ENCODE data around the gene RXRA. TPM values are rescaled to one million over a fixed set of nuclear protein-coding genes. Genes with fewer than 3 reads are reported as not detected.

The RXRA gene
- total RNA-seq, 4 donors from 2014 or later = 53.5 to 61.5 (median 56.5) TPM

DNA sequence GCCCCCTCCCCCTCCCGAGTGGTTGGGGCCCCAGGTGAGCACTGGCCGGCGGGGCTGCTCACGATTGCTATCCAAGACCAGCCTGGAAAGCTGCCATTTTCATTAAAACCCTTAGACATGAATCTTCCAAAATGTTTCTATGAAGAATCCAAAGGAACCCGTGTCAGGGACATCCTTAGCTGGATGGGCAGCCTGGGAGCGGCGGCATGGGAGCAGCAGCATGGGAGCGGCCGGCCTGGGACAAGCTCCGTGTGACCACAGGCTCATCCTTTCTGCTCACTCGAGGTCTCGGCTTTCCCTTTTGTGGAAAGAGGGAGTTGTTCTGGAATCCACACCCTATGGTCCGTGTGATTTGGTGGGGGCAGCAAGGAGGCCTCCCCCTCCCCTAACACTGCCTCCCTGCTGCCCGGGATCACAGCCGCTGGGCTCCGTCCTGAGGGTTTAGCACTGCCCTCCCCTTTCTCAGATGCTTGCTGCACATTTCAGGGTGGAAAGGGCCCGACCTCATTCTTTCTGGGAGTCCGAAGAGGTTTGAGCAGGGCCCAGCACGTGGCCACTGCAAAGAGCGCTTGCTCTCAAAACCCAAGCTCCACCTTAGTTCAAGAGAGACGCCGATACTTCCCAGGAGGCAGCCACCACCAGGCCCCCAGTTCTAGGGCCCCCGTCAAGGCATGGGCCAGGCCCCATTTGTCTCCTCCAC lies 127.7 kb downstream of the RXRA start:
- TF ChIP-seq POLR2A (IDR thresholded peaks at IDR 0.05) = no peak
- 81 to 86% methylated on average over 21 to 22 of the region's 23 CpGs for WGBS, 2 donors
- no peak for DNase-seq (ENCODE audit: low spot score in 2 of 2)
- Histone ChIP-seq H3K27ac (peak overlapping the region in 2 of 4 donors; percentile 66 to 96), H3K36me3 (no peaks in the 10 kb centered on the region), H3K4me3 (no peak overlapping the region), H3K4me1 (peaks cover 3 to 53% (median 26%) of the 10 kb centered on the region in 4 donors), H3K27me3 (no peaks in the 10 kb centered on the region), H3K9me3 (peaks cover 0 to 5% (median under 1%) of the 10 kb centered on the region in 4 donors)

DNA sequence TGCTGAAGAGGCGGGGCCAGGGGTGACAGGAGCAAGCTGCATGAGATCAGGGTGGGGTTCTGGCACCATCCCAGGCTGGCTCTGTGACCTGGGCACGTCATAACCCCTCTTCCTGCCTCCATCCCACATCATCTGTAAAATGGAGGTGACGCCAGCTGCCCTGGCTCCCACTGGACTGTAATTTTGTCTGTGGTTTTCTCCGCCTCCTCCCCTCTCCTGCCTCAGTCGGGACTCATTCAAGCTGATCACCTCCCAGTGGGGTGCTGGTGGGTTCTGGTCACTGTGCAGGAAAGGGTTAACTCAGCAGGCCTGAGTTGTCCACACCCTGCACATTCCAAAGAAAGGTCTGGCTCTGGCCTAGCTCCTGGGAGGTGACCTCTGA lies 128.2 kb downstream of the RXRA start:
- DNase-seq (ENCODE audit: low spot score in 2 of 2) = peak in 1 of 2 donors; percentile 34

DNA sequence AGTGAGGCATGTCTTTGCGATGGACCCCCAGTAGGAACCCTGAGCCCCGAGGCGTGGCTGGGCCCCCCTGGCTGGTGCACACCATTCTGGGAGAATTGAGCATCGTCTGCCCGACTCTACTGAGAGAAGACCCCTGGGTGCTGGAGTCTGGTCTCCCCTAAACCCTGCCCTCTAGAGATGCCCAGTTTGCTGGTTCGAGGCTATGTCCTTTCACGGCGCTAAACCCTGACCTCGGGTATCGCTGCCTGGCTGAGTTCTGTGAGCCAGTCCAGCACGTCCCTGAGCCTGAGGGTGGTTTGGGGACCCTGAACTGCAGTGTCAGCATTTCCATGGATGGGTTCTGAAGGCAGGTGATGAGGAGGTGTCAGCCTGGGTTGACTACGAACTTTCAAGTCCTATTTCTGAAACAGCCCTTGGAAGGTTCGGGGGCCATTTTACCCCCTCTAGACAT lies 128.8 kb downstream of the RXRA start:
- H3K4me1 ChIP-seq = peaks cover 3 to 58% (median 26%) of the 10 kb centered on the region in 4 donors
- H3K27ac ChIP-seq = peak overlapping the region; percentile 81 to 96 (median 92)

More for the DNA sequence above, 128.2 kb downstream of the RXRA start:
- H3K4me3 ChIP-seq = no peak overlapping the region
- peak overlapping the region in 3 of 4 donors; percentile 91 to 96 (median 94) for H3K27ac ChIP-seq
- H3K9me3 ChIP-seq = no peaks in the 10 kb centered on the region
- TF ChIP-seq, protein P1, sequence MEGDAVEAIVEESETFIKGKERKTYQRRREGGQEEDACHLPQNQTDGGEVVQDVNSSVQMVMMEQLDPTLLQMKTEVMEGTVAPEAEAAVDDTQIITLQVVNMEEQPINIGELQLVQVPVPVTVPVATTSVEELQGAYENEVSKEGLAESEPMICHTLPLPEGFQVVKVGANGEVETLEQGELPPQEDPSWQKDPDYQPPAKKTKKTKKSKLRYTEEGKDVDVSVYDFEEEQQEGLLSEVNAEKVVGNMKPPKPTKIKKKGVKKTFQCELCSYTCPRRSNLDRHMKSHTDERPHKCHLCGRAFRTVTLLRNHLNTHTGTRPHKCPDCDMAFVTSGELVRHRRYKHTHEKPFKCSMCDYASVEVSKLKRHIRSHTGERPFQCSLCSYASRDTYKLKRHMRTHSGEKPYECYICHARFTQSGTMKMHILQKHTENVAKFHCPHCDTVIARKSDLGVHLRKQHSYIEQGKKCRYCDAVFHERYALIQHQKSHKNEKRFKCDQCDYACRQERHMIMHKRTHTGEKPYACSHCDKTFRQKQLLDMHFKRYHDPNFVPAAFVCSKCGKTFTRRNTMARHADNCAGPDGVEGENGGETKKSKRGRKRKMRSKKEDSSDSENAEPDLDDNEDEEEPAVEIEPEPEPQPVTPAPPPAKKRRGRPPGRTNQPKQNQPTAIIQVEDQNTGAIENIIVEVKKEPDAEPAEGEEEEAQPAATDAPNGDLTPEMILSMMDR (IDR thresholded peaks at IDR 0.05) = no peak
- TF ChIP-seq EP300 (IDR thresholded peaks at IDR 0.05) = no peak
- WGBS, 2 donors = 73 to 76% methylated on average over 5 of the region's 5 CpGs
- H3K27me3 ChIP-seq = no peaks in the 10 kb centered on the region
- no peaks in the 10 kb centered on the region for H3K36me3 ChIP-seq
- peaks cover 3 to 57% (median 26%) of the 10 kb centered on the region in 4 donors for H3K4me1 ChIP-seq

DNA sequence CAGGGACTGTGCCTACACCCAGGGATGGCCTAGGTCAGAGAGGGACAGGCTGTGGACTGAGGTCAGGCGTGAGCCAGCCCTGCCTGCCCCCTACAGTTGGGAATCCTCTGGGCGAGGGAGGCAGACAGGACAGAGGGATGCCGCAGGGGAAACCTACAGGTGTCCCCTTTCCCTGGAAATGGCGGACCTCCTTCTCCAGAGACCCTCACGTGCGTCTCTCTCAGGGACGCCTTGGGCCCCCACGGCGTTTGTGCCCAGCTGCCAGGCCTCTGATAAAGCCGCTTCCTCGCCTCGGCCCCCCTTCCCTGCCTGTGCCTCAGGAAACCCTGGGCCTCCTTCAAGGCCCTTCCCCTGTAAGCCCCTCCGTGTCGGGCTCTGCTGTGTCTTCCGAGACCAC lies 129.3 kb downstream of the RXRA start:
- 70 to 72% methylated on average over 15 of the region's 15 CpGs for WGBS, 2 donors
- Histone ChIP-seq H3K27me3 (no peaks in the 10 kb centered on the region), H3K9me3 (no peaks in the 10 kb centered on the region), H3K27ac (peak overlapping the region; percentile 81 to 96 (median 92)), H3K4me3 (peak overlapping the region in 3 of 4 donors; percentile 20 to 50 (median 39)), H3K4me1 (peaks cover 3 to 57% (median 26%) of the 10 kb centered on the region in 4 donors), H3K36me3 (no peaks in the 10 kb centered on the region)
- TF ChIP-seq, protein P1 (IDR thresholded peaks at IDR 0.05) = no peak
- TF ChIP-seq POLR2A (IDR thresholded peaks at IDR 0.05) = no peak
- TF ChIP-seq EP300 (IDR thresholded peaks at IDR 0.05) = no peak
- DNase-seq (ENCODE audit: low spot score in 2 of 2) = no peak

More for the DNA sequence above, 128.8 kb downstream of the RXRA start:
- Histone ChIP-seq H3K9me3 (no peaks in the 10 kb centered on the region), H3K27me3 (no peaks in the 10 kb centered on the region), H3K36me3 (no peaks in the 10 kb centered on the region), H3K4me3 (no peak overlapping the region)
- no peak for DNase-seq (ENCODE audit: low spot score in 2 of 2)
- WGBS, 2 donors = 85 to 92% methylated on average over 5 to 13 of the region's 13 CpGs
- no peak for TF ChIP-seq POLR2A (IDR thresholded peaks at IDR 0.05)
- no peak for TF ChIP-seq EP300 (IDR thresholded peaks at IDR 0.05)
- TF ChIP-seq, protein P1 (IDR thresholded peaks at IDR 0.05) = no peak

DNA sequence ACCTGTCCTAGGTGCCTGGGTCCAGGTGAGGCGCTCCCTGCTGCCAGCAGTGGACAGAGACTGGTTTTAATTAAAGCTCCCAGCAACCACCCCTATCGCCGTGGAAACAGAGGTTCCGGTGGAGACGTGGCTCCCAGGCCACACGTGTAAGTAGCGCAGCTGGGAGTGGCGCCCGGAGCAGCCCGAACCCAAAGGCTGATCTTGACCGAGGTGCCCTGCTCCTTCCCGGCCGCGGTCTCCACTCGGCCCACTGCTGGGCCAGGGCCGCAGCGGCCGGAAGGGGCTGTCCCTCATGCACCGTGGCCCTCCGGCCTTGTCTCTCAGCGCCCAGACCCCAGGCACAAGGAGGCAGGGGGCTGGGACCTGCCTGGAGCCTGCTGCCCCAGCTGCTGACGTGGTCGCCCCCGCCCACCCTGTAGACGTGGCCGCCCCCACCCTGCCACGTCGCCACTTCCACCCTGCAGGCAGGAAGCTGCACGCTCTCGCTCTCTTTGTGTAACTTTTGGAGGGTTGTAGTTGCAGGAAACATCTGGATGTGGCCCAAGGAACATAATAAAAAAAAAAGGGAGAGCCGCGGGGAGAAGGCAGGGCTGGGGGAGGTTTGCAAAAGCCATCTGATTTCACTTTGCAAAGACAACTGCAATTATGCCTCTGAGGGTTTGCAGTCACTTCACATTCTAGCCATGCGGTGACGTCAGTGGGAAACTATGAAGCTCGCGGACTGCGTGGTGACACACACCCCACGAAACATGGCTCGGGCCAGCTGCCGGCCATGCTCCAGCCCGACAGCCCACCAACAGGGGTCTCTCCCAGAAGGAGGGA lies 129.9 kb downstream of the RXRA start:
- 4 to 7% methylated on average over 20 to 30 of the region's 41 CpGs for WGBS, 2 donors
- H3K36me3 ChIP-seq = no peaks in the 10 kb centered on the region
- H3K27ac ChIP-seq = peak overlapping the region; percentile 81 to 96 (median 92)
- peak; percentile 87 to 92 for DNase-seq (ENCODE audit: low spot score in 2 of 2)
- peaks cover 3 to 57% (median 26%) of the 10 kb centered on the region in 4 donors for H3K4me1 ChIP-seq
- TF ChIP-seq EP300 (IDR thresholded peaks at IDR 0.05) (peak; percentile 90), POLR2A (IDR thresholded peaks at IDR 0.05) (peak in 1 of 2 donors; percentile 48)
- TF ChIP-seq, protein P1 (IDR thresholded peaks at IDR 0.05) = peak in 1 of 5 experiments; percentile 40
- no peaks in the 10 kb centered on the region for H3K27me3 ChIP-seq
- peak overlapping the region; percentile 20 to 50 (median 30) for H3K4me3 ChIP-seq
- H3K9me3 ChIP-seq = peaks cover 0 to 5% (median 0%) of the 10 kb centered on the region in 4 donors

All from tibial nerve (tissue), 4 donors.